Measurements from ENCODE around the gene NFKBIZ. TPM values are rescaled to one million over a fixed set of nuclear protein-coding genes. Genes with fewer than 3 reads are reported as not detected.
A peak's percentile ranks its signal among the peaks of the same experiment; 100 is the strongest.

The NFKBIZ gene
- total RNA-seq, 1 donor from 2014 or later, result 349 TPM

DNA sequence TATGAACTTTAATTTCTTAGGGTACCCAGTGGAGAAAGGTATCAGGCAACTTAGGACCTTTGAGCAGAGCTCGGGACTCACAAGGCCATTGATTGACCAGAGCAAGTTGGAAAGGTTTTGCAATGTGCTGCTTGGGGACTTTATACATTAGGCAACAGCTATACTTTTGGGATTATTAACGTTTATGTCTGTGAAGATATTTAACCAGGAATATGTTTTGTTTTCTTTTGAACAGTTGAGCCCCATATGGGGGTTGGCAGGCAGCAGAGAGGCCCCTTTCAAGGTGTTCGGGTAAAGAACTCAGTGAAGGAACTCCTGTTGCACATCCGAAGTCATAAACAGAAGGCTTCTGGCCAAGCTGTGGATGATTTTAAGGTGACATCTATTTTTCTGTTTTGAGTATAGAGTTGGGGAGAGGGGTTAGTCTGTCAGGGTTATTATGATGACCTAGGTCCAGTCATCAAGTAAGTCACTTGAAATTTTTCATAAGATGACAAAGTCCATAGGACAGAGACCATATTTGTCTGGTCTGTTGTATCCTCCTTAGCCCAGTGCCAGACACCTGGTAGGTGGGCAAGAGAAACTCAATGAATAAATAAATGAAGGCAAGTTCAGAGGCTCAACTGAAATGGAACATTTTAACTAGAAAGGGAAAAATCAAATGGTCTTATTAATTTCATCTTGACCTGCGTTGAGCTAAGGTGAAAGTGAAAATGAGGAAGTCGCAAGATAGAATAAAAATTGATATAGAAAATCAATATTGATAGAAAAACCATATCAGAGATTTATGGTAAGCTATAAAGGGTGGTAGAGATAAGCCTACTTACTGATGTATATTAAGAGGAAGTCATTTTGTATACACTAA lies 2.8 kb downstream of the NFKBIZ start:
- H3K36me3 ChIP-seq, result peaks cover 54 to 66% of the 10 kb centered on the region in 2 donors
- peak overlapping the region; percentile 13 to 99 for H3K27ac ChIP-seq
- intact Hi-C loops (cut with DNase I), result no loop called here

DNA sequence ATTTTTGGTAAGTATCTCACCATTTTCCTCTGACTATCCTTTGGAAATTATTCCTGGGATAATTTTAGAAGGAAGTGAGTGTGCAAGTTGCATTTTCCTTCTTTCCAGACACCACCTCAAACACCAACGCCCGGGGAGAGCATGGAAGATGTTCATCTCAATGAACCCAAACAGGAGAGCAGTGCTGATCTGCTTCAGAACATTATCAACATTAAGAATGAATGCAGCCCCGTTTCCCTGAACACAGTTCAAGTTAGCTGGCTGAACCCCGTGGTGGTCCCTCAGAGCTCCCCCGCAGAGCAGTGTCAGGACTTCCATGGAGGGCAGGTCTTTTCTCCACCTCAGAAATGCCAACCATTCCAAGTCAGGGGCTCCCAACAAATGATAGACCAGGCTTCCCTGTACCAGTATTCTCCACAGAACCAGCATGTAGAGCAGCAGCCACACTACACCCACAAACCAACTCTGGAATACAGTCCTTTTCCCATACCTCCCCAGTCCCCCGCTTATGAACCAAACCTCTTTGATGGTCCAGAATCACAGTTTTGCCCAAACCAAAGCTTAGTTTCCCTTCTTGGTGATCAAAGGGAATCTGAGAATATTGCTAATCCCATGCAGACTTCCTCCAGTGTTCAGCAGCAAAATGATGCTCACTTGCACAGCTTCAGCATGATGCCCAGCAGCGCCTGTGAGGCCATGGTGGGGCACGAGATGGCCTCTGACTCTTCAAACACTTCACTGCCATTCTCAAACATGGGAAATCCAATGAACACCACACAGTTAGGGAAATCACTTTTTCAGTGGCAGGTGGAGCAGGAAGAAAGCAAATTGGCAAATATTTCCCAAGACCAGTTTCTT lies 3.9 kb downstream of the NFKBIZ start:
- TF ChIP-seq, protein P1, sequence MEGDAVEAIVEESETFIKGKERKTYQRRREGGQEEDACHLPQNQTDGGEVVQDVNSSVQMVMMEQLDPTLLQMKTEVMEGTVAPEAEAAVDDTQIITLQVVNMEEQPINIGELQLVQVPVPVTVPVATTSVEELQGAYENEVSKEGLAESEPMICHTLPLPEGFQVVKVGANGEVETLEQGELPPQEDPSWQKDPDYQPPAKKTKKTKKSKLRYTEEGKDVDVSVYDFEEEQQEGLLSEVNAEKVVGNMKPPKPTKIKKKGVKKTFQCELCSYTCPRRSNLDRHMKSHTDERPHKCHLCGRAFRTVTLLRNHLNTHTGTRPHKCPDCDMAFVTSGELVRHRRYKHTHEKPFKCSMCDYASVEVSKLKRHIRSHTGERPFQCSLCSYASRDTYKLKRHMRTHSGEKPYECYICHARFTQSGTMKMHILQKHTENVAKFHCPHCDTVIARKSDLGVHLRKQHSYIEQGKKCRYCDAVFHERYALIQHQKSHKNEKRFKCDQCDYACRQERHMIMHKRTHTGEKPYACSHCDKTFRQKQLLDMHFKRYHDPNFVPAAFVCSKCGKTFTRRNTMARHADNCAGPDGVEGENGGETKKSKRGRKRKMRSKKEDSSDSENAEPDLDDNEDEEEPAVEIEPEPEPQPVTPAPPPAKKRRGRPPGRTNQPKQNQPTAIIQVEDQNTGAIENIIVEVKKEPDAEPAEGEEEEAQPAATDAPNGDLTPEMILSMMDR (IDR thresholded peaks at IDR 0.05), result no peak
- Histone ChIP-seq H3K4me1 (peaks cover 0 to 29% of the 10 kb centered on the region in 2 donors), H3K27me3 (no peaks in the 10 kb centered on the region), H3K36me3 (peaks cover 66 to 77% of the 10 kb centered on the region in 2 donors), H3K9me3 (no peaks in the 10 kb centered on the region), H3K27ac (peak overlapping the region in 1 of 2 donors; percentile 17), H3K4me3 (peak overlapping the region; percentile 27 to 93)
- intact Hi-C loops (cut with DNase I), result no loop called here
- DNase-seq (ENCODE audit: low spot score in 2 of 2), result no peak

More for the DNA sequence above, 2.8 kb downstream of the NFKBIZ start:
- TF ChIP-seq, protein P1 (IDR thresholded peaks at IDR 0.05), result no peak
- Histone ChIP-seq H3K4me1 (peaks cover 0 to 29% of the 10 kb centered on the region in 2 donors), H3K9me3 (no peaks in the 10 kb centered on the region), H3K27me3 (no peaks in the 10 kb centered on the region), H3K4me3 (peak overlapping the region; percentile 90 to 93)
- DNase-seq (ENCODE audit: low spot score in 2 of 2), result no peak

DNA sequence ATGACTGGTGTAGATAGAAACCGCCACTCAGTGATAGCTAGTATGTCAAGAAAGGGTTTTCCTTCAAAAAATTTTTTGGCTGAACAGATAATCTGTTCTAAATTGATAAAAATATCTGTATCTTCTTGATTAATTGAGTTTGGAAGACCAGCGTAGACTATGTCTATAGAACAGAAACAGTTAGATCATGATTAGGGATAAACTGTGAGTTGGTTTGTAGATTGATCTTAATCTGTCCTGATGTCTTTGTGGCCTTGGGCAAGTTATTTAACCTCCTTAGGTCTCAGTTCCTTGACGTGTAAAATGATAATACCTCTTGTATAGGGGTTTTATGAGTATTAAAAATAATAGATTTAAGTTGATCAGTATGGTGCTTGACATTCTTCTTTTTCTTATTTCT lies 4.7 kb downstream of the NFKBIZ start:
- Histone ChIP-seq H3K27me3 (no peaks in the 10 kb centered on the region), H3K36me3 (peaks cover 73 to 85% of the 10 kb centered on the region in 2 donors), H3K4me3 (peak overlapping the region; percentile 27 to 93), H3K4me1 (peaks cover 0 to 28% of the 10 kb centered on the region in 2 donors), H3K9me3 (no peaks in the 10 kb centered on the region), H3K27ac (peak overlapping the region in 1 of 2 donors; percentile 17)
- intact Hi-C loops (cut with DNase I), result no loop called here
- no peak for DNase-seq (ENCODE audit: low spot score in 2 of 2)
- TF ChIP-seq, protein P1 (IDR thresholded peaks at IDR 0.05), result no peak

DNA sequence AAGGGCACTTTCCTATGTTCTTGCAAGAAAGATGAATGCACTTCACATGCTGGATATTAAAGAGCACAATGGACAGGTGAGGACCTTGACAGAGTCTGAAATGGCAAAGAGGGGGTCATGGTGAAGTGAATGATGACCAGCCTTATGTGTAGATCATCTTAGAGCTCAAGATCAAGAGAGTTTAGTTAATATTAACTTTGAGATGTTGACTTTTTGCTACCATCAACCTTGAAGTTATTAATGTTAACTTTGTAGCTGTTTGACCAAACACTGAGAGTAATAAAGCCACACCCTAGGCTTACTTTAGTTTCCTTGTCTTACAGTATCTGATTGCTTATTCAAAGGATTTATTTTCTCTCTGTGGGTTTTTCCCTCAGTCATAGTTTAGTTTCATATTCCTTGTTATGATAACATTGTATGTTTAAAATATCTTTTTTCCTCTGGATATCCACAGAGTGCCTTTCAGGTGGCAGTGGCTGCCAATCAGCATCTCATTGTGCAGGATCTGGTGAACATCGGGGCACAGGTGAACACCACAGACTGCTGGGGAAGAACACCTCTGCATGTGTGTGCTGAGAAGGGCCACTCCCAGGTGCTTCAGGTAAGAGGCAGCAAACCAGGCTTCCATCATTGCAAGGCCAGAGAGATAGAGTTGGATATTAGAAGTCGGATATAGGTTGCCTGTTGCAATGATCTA lies 5.4 kb downstream of the NFKBIZ start:
- no peaks in the 10 kb centered on the region for H3K9me3 ChIP-seq
- H3K36me3 ChIP-seq, result peaks cover 80 to 90% of the 10 kb centered on the region in 2 donors
- intact Hi-C loops (cut with DNase I), result no loop called here
- H3K27me3 ChIP-seq, result no peaks in the 10 kb centered on the region
- H3K4me1 ChIP-seq, result peaks cover 0 to 28% of the 10 kb centered on the region in 2 donors
- peak overlapping the region in 1 of 2 donors; percentile 17 for H3K27ac ChIP-seq
- TF ChIP-seq, protein P1 (IDR thresholded peaks at IDR 0.05), result no peak
- DNase-seq (ENCODE audit: low spot score in 2 of 2), result no peak
- peak overlapping the region in 1 of 2 donors; percentile 93 for H3K4me3 ChIP-seq

DNA sequence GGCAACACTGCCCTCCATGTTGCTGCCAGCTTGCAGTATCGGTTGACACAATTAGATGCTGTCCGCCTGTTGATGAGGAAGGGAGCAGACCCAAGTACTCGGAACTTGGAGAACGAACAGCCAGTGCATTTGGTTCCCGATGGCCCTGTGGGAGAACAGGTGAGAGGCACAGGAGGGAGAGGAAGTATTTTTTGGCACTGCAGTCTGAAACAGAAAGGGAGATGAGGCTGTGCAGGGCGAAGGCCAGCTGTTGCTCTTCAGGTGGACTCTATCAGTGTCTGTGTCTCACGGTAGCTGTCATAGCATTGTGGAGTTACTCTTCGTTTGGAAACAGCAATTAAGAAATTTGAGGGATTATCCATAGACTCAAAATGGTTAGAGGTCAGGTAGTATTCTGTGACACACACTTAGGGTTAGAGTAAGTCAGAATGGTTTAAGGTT lies 8.0 kb downstream of the NFKBIZ start:
- no peak for DNase-seq (ENCODE audit: low spot score in 2 of 2)
- intact Hi-C loops (cut with DNase I), result no loop called here
- Histone ChIP-seq H3K4me1 (peaks cover 0 to 25% of the 10 kb centered on the region in 2 donors), H3K9me3 (no peaks in the 10 kb centered on the region), H3K4me3 (peak overlapping the region in 1 of 2 donors; percentile 5), H3K36me3 (peaks cover 91 to 100% of the 10 kb centered on the region in 2 donors), H3K27me3 (no peaks in the 10 kb centered on the region), H3K27ac (peak overlapping the region in 1 of 2 donors; percentile 18)
- TF ChIP-seq, protein P1 (IDR thresholded peaks at IDR 0.05), result no peak

Data from ascending aorta (tissue), 2 donors.